PFSK-1 (cell line): ENCODE results near the gene GATA3.

ENCODE experiments used
- FOXP2 ChIP-seq: optimal IDR thresholded peaks from 2 replicates; pipeline ENCODE3; 2011; ENCODE audit warnings: borderline replicate concordance, control low read depth, inconsistent platforms; ENCODE audit not compliant: insufficient read depth; ENCODE audit errors: extremely low read length, extremely low read depth
- POLR2AphosphoS5 ChIP-seq: IDR thresholded peaks from 2 replicates; pipeline ENCODE4 v1.6.1; 2012; ENCODE audit warnings: low read depth, mild to moderate bottlenecking, control low read depth, low read length, moderate library complexity
- REST ChIP-seq, 2 experiments: IDR thresholded peaks; 2 replicates each; pipeline versions ENCODE4 v1.6.1 to v1.8.0; 2011 to 2012; ENCODE audit warnings: low read depth in 2 of 2, low read length in 2 of 2, control low read depth in 1 of 2, inconsistent platforms in 1 of 2, mild to moderate bottlenecking in 1 of 2, moderate library complexity in 1 of 2; ENCODE audit not compliant: insufficient read depth in 1 of 2
- SIN3A ChIP-seq: IDR thresholded peaks from 2 replicates; pipeline ENCODE4 v1.6.1; 2012; ENCODE audit warnings: mild to moderate bottlenecking, low read length, moderate library complexity, borderline replicate concordance; ENCODE audit not compliant: insufficient read depth
- TAF1 ChIP-seq: IDR thresholded peaks from 2 replicates; pipeline ENCODE4 v1.6.1; 2012; ENCODE audit warnings: low read length, control low read depth, borderline replicate concordance; ENCODE audit not compliant: insufficient read depth

DNA sequence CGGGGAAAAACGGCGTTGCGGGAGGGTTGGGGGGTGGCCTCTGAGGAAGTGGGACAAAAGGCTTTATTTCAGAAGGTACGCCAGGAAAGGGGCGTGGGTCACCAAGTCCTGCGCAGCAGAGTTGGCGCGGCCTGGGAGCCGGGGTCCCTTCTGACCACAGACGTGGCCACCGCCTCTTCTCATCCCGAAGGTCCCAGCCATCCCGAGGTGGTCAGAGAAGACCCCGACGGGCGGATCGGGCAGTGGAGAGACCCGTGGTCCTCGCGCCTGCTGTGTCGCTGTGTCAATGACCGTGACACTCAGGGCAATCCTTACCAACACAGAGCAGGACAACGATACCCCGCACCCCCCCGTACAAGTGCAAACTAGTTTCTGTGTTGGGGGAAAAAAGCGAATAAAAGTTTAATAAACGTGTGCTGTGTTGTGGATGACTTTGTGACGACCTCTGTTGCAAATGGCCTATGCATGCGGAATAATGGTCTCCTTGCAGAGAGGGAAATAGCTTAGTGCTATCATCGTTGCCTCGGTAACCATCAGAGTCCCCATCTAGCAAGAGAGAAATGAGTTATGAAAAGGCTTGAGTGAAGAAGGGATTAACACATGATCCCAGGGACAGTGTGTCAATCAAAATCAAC is 19.4 kb upstream of the GATA3 start:
- TF ChIP-seq SIN3A (no peak), POLR2AphosphoS5 (no peak), REST (IDR thresholded peaks at IDR 0.05; ENCODE audit: insufficient read depth in 1 of 2, low read depth in 2 of 2, low read length in 2 of 2) (no peak), TAF1 (no peak), FOXP2 (no peak)
